SK-N-SH treated with all-trans-retinoic acid at 6 μM for 48 hours (cell line): Measurements from ENCODE around the gene SMARCC1.
"Not testable (repeated sequence)": the region's sequence is repeated elsewhere in the genome, so short reads cannot be mapped to it uniquely, and the experiment has no call there.

ENCODE experiments used
- ATAC-seq: fragments of 200-7000 bp; cut with Tn5 transposase; 3 replicates; pipeline ENCODE4 v1.9.1; 2020; ENCODE audit warnings: mild to moderate bottlenecking, moderate library complexity
- ARNTL ChIP-seq: fragments of 450-650 bp; formaldehyde crosslinking; IDR thresholded peaks from 2 replicates; pipeline ENCODE4 v1.5.0; 2020; ENCODE audit warnings: low read depth, mild to moderate bottlenecking, moderate library complexity, borderline replicate concordance
- CREB5 ChIP-seq: fragments of 250-450 bp; sonication (Bioruptor Pico); IDR thresholded peaks from 2 replicates; pipeline ENCODE4 v1.5.1; 2020; ENCODE audit warnings: low read depth, mild to moderate bottlenecking, moderate library complexity
- CSDC2 ChIP-seq: fragments of 250-450 bp; sonication (Bioruptor Pico); IDR thresholded peaks from 2 replicates; pipeline ENCODE4 v1.5.0; 2020; ENCODE audit warnings: mild to moderate bottlenecking, moderate library complexity
- CSRNP3 ChIP-seq: fragments of 250-450 bp; sonication (Bioruptor Pico); IDR thresholded peaks from 2 replicates; pipeline ENCODE4 v1.5.1; 2021; ENCODE audit warnings: mild to moderate bottlenecking, moderate library complexity
- ESRRG ChIP-seq: fragments of 250-450 bp; sonication (Bioruptor Pico); IDR thresholded peaks from 2 replicates; pipeline ENCODE4 v1.6.1; 2021; ENCODE audit warnings: mild to moderate bottlenecking
- GLIS3 ChIP-seq: fragments of 250-450 bp; sonication (Bioruptor Pico); IDR thresholded peaks from 2 replicates; pipeline ENCODE4 v1.5.0; 2020; ENCODE audit warnings: mild to moderate bottlenecking, moderate library complexity
- ISL1 ChIP-seq: fragments of 250-450 bp; sonication (Bioruptor Pico); IDR thresholded peaks from 2 replicates; pipeline ENCODE4 v2.1.2; 2022; ENCODE audit warnings: mild to moderate bottlenecking, moderate library complexity
- OSR1 ChIP-seq: fragments of 250-450 bp; sonication (Bioruptor Pico); IDR thresholded peaks from 2 replicates; pipeline ENCODE4 v1.8.0; 2022; ENCODE audit warnings: moderate library complexity, mild to moderate bottlenecking, inconsistent platforms
- PATZ1 ChIP-seq: fragments of 250-450 bp; sonication (Bioruptor Pico); IDR thresholded peaks from 2 replicates; pipeline ENCODE4 v1.8.0; 2020; ENCODE audit warnings: mild to moderate bottlenecking, moderate library complexity, borderline replicate concordance
- PPARA ChIP-seq: fragments of 250-450 bp; sonication (Bioruptor Pico); IDR thresholded peaks from 2 replicates; pipeline ENCODE4 v1.5.0; 2020; ENCODE audit warnings: mild to moderate bottlenecking, borderline replicate concordance
- RARB ChIP-seq: fragments of 250-450 bp; sonication (Bioruptor Pico); IDR thresholded peaks from 2 replicates; pipeline ENCODE4 v1.8.0; 2021; ENCODE audit warnings: mild to moderate bottlenecking, moderate library complexity
- SNAI2 ChIP-seq: fragments of 250-450 bp; sonication (Bioruptor Pico); IDR thresholded peaks from 2 replicates; pipeline ENCODE4 v1.5.0; 2020; ENCODE audit warnings: mild to moderate bottlenecking, moderate library complexity
- TCF4 ChIP-seq: fragments of 250-450 bp; sonication (Bioruptor Pico); IDR thresholded peaks from 2 replicates; pipeline ENCODE4 v1.8.0; 2021; ENCODE audit warnings: mild to moderate bottlenecking, moderate library complexity, borderline replicate concordance
- TOX ChIP-seq: fragments of 250-450 bp; sonication (Bioruptor Pico); IDR thresholded peaks from 2 replicates; pipeline ENCODE4 v1.8.0; 2021; ENCODE audit warnings: mild to moderate bottlenecking, moderate library complexity, borderline replicate concordance
- ZC3H10 ChIP-seq: fragments of 250-450 bp; sonication (Bioruptor Pico); IDR thresholded peaks from 2 replicates; pipeline ENCODE4 v1.5.1; 2021; ENCODE audit warnings: mild to moderate bottlenecking, moderate library complexity
- ZFP30 ChIP-seq: fragments of 450-650 bp; formaldehyde crosslinking; IDR thresholded peaks from 2 replicates; pipeline ENCODE4 v1.5.0; 2022; ENCODE audit warnings: mild to moderate bottlenecking, moderate library complexity
- ZNF70 ChIP-seq: fragments of 450-650 bp; formaldehyde crosslinking; IDR thresholded peaks from 2 replicates; pipeline ENCODE4 v1.5.0; 2020; ENCODE audit warnings: mild to moderate bottlenecking, moderate library complexity
- ZNF8 ChIP-seq: fragments of 450-650 bp; formaldehyde crosslinking; IDR thresholded peaks from 2 replicates; pipeline ENCODE4 v1.5.0; 2020; ENCODE audit warnings: mild to moderate bottlenecking, moderate library complexity
- TF ChIP-seq, protein P1 (sequence below): fragments of 250-450 bp; sonication (Bioruptor Pico); IDR thresholded peaks from 2 replicates; pipeline ENCODE4 v1.8.0; 2021; ENCODE audit warnings: low read depth, mild to moderate bottlenecking, moderate library complexity, borderline replicate concordance
- TF ChIP-seq, protein P2 (sequence below): fragments of 250-450 bp; sonication (Bioruptor Pico); IDR thresholded peaks from 2 replicates; pipeline ENCODE4 v1.5.0; 2020; ENCODE audit warnings: mild to moderate bottlenecking, moderate library complexity

SMARCC1 gene

DNA sequence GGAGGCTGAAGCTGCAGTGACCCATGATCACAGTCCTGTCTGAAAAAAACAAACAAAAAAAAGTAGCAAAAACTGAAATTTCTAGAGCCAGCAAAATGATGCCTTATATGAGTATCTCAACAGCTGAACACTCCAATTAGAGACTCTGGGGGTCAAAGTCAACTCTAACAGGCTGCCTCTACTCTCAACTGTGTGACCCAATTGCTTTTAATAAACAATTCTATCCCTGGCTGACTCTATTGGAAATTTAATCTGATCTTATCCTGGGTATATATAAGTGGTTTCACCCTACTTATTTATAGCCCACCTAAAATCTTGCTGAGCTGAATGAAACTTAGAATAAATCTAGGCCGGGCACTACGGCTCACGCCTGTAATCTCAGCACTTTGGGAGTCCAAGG lies 29.0 kb downstream of the SMARCC1 start:
- ATAC-seq: no peak
- TF ChIP-seq CREB5 (no peak), TCF4 (no peak), GLIS3 (CRISPR knock-in tag) (no peak), CSDC2 (CRISPR knock-in tag) (no peak), ARNTL (CRISPR knock-in tag) (no peak), ISL1 (no peak), ZFP30 (CRISPR knock-in tag) (no peak), OSR1 (CRISPR knock-in tag) (no peak), TOX (CRISPR knock-in tag) (no peak), RARB (CRISPR knock-in tag) (no peak), ZC3H10 (CRISPR knock-in tag) (no peak), ZNF70 (CRISPR knock-in tag) (no peak), PATZ1 (no peak), CSRNP3 (no peak), SNAI2 (no peak)
- TF ChIP-seq, protein P1, sequence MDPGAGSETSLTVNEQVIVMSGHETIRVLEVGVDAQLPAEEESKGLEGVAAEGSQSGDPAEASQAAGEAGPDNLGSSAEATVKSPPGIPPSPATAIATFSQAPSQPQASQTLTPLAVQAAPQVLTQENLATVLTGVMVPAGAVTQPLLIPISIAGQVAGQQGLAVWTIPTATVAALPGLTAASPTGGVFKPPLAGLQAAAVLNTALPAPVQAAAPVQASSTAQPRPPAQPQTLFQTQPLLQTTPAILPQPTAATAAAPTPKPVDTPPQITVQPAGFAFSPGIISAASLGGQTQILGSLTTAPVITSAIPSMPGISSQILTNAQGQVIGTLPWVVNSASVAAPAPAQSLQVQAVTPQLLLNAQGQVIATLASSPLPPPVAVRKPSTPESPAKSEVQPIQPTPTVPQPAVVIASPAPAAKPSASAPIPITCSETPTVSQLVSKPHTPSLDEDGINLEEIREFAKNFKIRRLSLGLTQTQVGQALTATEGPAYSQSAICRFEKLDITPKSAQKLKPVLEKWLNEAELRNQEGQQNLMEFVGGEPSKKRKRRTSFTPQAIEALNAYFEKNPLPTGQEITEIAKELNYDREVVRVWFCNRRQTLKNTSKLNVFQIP: no peak
- TF ChIP-seq, protein P2, sequence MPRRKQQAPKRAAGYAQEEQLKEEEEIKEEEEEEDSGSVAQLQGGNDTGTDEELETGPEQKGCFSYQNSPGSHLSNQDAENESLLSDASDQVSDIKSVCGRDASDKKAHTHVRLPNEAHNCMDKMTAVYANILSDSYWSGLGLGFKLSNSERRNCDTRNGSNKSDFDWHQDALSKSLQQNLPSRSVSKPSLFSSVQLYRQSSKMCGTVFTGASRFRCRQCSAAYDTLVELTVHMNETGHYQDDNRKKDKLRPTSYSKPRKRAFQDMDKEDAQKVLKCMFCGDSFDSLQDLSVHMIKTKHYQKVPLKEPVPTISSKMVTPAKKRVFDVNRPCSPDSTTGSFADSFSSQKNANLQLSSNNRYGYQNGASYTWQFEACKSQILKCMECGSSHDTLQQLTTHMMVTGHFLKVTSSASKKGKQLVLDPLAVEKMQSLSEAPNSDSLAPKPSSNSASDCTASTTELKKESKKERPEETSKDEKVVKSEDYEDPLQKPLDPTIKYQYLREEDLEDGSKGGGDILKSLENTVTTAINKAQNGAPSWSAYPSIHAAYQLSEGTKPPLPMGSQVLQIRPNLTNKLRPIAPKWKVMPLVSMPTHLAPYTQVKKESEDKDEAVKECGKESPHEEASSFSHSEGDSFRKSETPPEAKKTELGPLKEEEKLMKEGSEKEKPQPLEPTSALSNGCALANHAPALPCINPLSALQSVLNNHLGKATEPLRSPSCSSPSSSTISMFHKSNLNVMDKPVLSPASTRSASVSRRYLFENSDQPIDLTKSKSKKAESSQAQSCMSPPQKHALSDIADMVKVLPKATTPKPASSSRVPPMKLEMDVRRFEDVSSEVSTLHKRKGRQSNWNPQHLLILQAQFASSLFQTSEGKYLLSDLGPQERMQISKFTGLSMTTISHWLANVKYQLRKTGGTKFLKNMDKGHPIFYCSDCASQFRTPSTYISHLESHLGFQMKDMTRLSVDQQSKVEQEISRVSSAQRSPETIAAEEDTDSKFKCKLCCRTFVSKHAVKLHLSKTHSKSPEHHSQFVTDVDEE: no peak
- TF ChIP-seq, all 23 proteins: peak for 0

DNA sequence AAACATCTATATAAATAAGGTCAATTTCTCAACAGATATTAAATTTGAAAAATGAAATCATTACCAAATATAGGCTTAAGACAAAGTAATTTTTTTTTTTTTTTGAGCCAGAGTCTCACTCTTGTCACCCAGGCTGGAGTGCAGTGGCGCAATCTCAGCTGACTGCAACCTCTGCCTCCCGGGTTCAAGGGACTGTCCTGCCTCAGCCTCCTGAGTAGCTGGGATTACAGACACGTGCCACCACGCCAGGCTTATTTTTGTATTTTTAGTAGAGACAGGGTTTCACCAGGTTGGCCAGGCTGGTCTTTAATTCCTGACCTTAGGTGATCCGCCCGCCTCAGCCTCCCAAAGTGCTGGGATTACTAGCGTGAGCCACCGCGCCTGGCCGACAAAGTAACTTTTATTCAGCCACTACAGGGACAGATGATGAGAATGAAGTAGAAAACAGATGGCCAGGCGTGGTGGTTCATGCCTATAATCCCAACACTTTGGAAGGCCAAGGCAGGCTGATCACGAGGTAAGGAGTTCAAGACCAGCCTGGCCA lies 30.8 kb downstream of the SMARCC1 start:
- ATAC-seq: not testable (repeated sequence)

GRCh38 chr3:47747558-47747957 lies 34.1 kb downstream of the SMARCC1 start:
- no peak for ATAC-seq
- TF ChIP-seq ESRRG (no peak), CSRNP3 (no peak), ZNF70 (CRISPR knock-in tag) (no peak), CREB5 (no peak), OSR1 (CRISPR knock-in tag) (no peak), ZNF8 (CRISPR knock-in tag) (no peak), PPARA (CRISPR knock-in tag) (no peak), ARNTL (CRISPR knock-in tag) (no peak), PATZ1 (no peak)
